Mesendoderm (in vitro differentiated cells): ENCODE results near the gene MKRN1.
A peak's percentile ranks its signal among the peaks of the same experiment; 100 is the strongest.

Experiments used
- DNase-seq: peaks from one replicate; pipeline ENCODE4 v3.0.0; 2013
- H2AK5ac ChIP-seq: 2 replicates; pipeline ENCODE4 v1.6.1; 2013; ENCODE audit warnings: low read length, inconsistent platforms
- H2BK120ac ChIP-seq: 2 replicates; pipeline ENCODE4 v1.6.1; 2013; ENCODE audit warnings: low read depth, mild to moderate bottlenecking, low read length, moderate library complexity, mixed read lengths
- H2BK15ac ChIP-seq: replicated peaks from 2 replicates; pipeline ENCODE4 v1.6.1; 2013; ENCODE audit warnings: low read depth, mild to moderate bottlenecking, moderate library complexity
- H2BK5ac ChIP-seq: 2 replicates; pipeline ENCODE4 v1.6.1; 2013; ENCODE audit warnings: low read length, inconsistent platforms
- H3K18ac ChIP-seq: 2 replicates; pipeline ENCODE4 v1.6.1; 2013; ENCODE audit warnings: mild to moderate bottlenecking, low read length, mixed read lengths
- H3K23ac ChIP-seq: one replicate; pipeline ENCODE4 v1.6.1; 2013; ENCODE audit warnings: low read length
- H3K27ac ChIP-seq: 2 replicates; pipeline ENCODE4 v1.5.1; 2013; ENCODE audit warnings: low read depth, mild to moderate bottlenecking, inconsistent platforms, low read length, moderate library complexity
- H3K27me3 ChIP-seq: 2 replicates; pipeline ENCODE4 v1.6.1; 2013; ENCODE audit warnings: low read length, control low read depth, mild to moderate bottlenecking, inconsistent platforms; ENCODE audit not compliant: insufficient read depth, poor library complexity
- H3K36me3 ChIP-seq: 2 replicates; pipeline ENCODE4 v1.6.1; 2013; ENCODE audit warnings: low read length, inconsistent platforms; ENCODE audit not compliant: control insufficient read depth, insufficient read depth
- H3K4ac ChIP-seq: one replicate; pipeline ENCODE4 v1.6.1; 2013; ENCODE audit warnings: low read depth, mild to moderate bottlenecking, low read length, moderate library complexity
- H3K4me1 ChIP-seq: 2 replicates; pipeline ENCODE4 v1.6.1; 2013; ENCODE audit warnings: low read depth, low read length, inconsistent platforms; ENCODE audit not compliant: control insufficient read depth
- H3K4me2 ChIP-seq: 2 replicates; pipeline ENCODE4 v1.6.1; 2013; ENCODE audit warnings: low read length
- H3K4me3 ChIP-seq: 2 replicates; pipeline ENCODE4 v1.5.1; 2013; ENCODE audit warnings: mild to moderate bottlenecking, low read length
- H3K56ac ChIP-seq: one replicate; pipeline ENCODE4 v1.6.1; 2013; ENCODE audit warnings: low read length
- H3K79me1 ChIP-seq: 2 replicates; pipeline ENCODE4 v1.6.1; 2013; ENCODE audit warnings: low read length, inconsistent platforms
- H3K79me2 ChIP-seq: 2 replicates; pipeline ENCODE4 v1.6.1; 2013; ENCODE audit warnings: mild to moderate bottlenecking, low read length; ENCODE audit not compliant: control insufficient read depth, insufficient read depth
- H3K9ac ChIP-seq: 2 replicates; pipeline ENCODE4 v1.6.1; 2013; ENCODE audit warnings: low read length, inconsistent platforms
- H4K5ac ChIP-seq: one replicate; pipeline ENCODE4 v1.6.1; 2013; ENCODE audit warnings: low read length
- H4K8ac ChIP-seq: one replicate; pipeline ENCODE4 v1.6.1; 2013; ENCODE audit warnings: low read depth, mild to moderate bottlenecking, control low read depth, low read length, moderate library complexity
- WGBS: extraction: QIAGEN DNeasy Blood & Tissue Kit; methylation state at CpG from one replicate; pipeline ENCODE4 v1.1.7; 2013; ENCODE audit warnings: low lambda C conversion rate, missing lambda C conversion rate; ENCODE audit not compliant: insufficient coverage; ENCODE audit errors: extremely low coverage; 5-methylcytosine and 5-hydroxymethylcytosine counted together

The MKRN1 gene

GRCh38 chr7:140446467-140446866 lies 32.8 kb downstream of the MKRN1 start:
- Histone ChIP-seq H3K79me2 (no peaks in the 10 kb centered on the region), H3K9ac (no peak overlapping the region), H2BK5ac (no peak overlapping the region), H3K4me2 (no peak overlapping the region), H3K56ac (peak overlapping the region; percentile 25), H3K18ac (no peak overlapping the region), H3K27me3 (no peaks in the 10 kb centered on the region), H2AK5ac (no peak overlapping the region), H2BK120ac (no peak overlapping the region), H3K27ac (no peak overlapping the region), H3K23ac (no peak overlapping the region), H3K4me1 (no peaks in the 10 kb centered on the region), H3K4ac (no peak overlapping the region), H3K79me1 (no peaks in the 10 kb centered on the region), H4K5ac (no peak overlapping the region), H3K36me3 (no peaks in the 10 kb centered on the region), H4K8ac (no peak overlapping the region), H3K4me3 (no peak overlapping the region), H2BK15ac (no peak overlapping the region)
- no peak for DNase-seq
- no CpG with 5 or more reads among the region's 11 CpGs for WGBS

- H3K9ac ChIP-seq = no peak overlapping the region
- no peak overlapping the region for H3K4me2 ChIP-seq
- H4K8ac ChIP-seq = no peak overlapping the region
- no peaks in the 10 kb centered on the region for H3K79me1 ChIP-seq
- H3K4me3 ChIP-seq = no peak overlapping the region
- H3K18ac ChIP-seq = no peak overlapping the region
- no CpG with 5 or more reads among the region's 2 CpGs for WGBS
- no peak overlapping the region for H2BK5ac ChIP-seq
- no peak overlapping the region for H3K23ac ChIP-seq
- no peak for DNase-seq
- no peaks in the 10 kb centered on the region for H3K79me2 ChIP-seq
- H2BK15ac ChIP-seq = no peak overlapping the region
- H3K4ac ChIP-seq = no peak overlapping the region
- H4K5ac ChIP-seq = no peak overlapping the region
- H3K36me3 ChIP-seq = no peaks in the 10 kb centered on the region
- no peak overlapping the region for H3K27ac ChIP-seq
- no peaks in the 10 kb centered on the region for H3K27me3 ChIP-seq
- H2BK120ac ChIP-seq = no peak overlapping the region
- H3K56ac ChIP-seq = no peak overlapping the region
- H2AK5ac ChIP-seq = no peak overlapping the region
- H3K4me1 ChIP-seq = no peaks in the 10 kb centered on the region
These were observed 37.8 kb downstream of the MKRN1 start for GRCh38 chr7:140441519-140441918.

DNA sequence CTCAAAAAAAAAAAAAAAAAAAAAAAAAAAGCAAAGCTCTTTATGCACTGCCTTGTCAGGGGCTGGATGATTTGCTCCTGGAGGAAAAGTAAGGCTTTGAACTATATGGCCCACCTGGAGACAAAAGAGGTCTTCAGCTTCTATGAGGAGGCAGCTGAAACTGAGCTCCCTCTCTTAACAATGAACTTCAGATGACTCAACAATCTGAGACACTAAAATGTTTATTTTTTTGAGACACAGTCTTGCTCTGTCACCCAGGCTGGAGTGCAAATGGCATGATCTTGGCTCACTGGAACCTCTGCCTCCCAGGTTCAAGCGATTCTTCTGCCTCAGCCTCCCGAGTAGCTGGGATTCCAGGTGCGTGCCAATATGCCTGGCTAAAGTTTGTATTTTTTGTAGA lies 38.7 kb downstream of the MKRN1 start:
- H3K79me2 ChIP-seq = no peaks in the 10 kb centered on the region
- H2BK15ac ChIP-seq = no peak overlapping the region
- no peaks in the 10 kb centered on the region for H3K36me3 ChIP-seq
- H3K4me2 ChIP-seq = no peak overlapping the region
- no peak overlapping the region for H3K9ac ChIP-seq
- H3K27me3 ChIP-seq = no peaks in the 10 kb centered on the region
- no peak overlapping the region for H4K5ac ChIP-seq
- no peak overlapping the region for H2AK5ac ChIP-seq
- no peak overlapping the region for H3K56ac ChIP-seq
- no peak overlapping the region for H2BK5ac ChIP-seq
- no peak overlapping the region for H2BK120ac ChIP-seq
- H3K23ac ChIP-seq = no peak overlapping the region
- H3K4me1 ChIP-seq = no peaks in the 10 kb centered on the region
- WGBS = no CpG with 5 or more reads among the region's 3 CpGs
- H3K18ac ChIP-seq = no peak overlapping the region
- no peak overlapping the region for H3K4ac ChIP-seq
- no peak overlapping the region for H3K4me3 ChIP-seq
- H3K27ac ChIP-seq = no peak overlapping the region
- no peak for DNase-seq
- H3K79me1 ChIP-seq = no peaks in the 10 kb centered on the region
- H4K8ac ChIP-seq = no peak overlapping the region

- H2BK120ac ChIP-seq = no peak overlapping the region
These were observed 39.9 kb downstream of the MKRN1 start for GRCh38 chr7:140439359-140439758.

GRCh38 chr7:140435252-140435895 lies 43.9 kb downstream of the MKRN1 start:
- DNase-seq = no peak
- no peak overlapping the region for H4K5ac ChIP-seq
- H3K56ac ChIP-seq = no peak overlapping the region
- H2AK5ac ChIP-seq = no peak overlapping the region
- no peak overlapping the region for H3K23ac ChIP-seq
- no peaks in the 10 kb centered on the region for H3K4me1 ChIP-seq
- no peak overlapping the region for H2BK15ac ChIP-seq
- no peaks in the 10 kb centered on the region for H3K36me3 ChIP-seq
- H2BK120ac ChIP-seq = no peak overlapping the region
- H3K18ac ChIP-seq = no peak overlapping the region
- no peak overlapping the region for H4K8ac ChIP-seq
- H3K9ac ChIP-seq = no peak overlapping the region
- no CpG with 5 or more reads among the region's 51 CpGs for WGBS
- H3K79me1 ChIP-seq = no peaks in the 10 kb centered on the region
- H3K27ac ChIP-seq = no peak overlapping the region
- no peak overlapping the region for H3K4ac ChIP-seq
- H3K4me3 ChIP-seq = no peak overlapping the region
- H3K27me3 ChIP-seq = no peaks in the 10 kb centered on the region
- H2BK5ac ChIP-seq = no peak overlapping the region
- H3K79me2 ChIP-seq = no peaks in the 10 kb centered on the region
- H3K4me2 ChIP-seq = no peak overlapping the region

More at GRCh38 chr7:140439359-140439758, 39.9 kb downstream of the MKRN1 start:
- no peak overlapping the region for H3K4me2 ChIP-seq
- WGBS = no CpG with 5 or more reads among the region's 3 CpGs
- no peak overlapping the region for H3K27ac ChIP-seq
- no peak overlapping the region for H3K4me3 ChIP-seq
- H3K4ac ChIP-seq = no peak overlapping the region
- no peak overlapping the region for H2BK5ac ChIP-seq
- H3K27me3 ChIP-seq = no peaks in the 10 kb centered on the region
- H4K8ac ChIP-seq = no peak overlapping the region
- no peaks in the 10 kb centered on the region for H3K79me2 ChIP-seq
- DNase-seq = no peak
- no peak overlapping the region for H2BK15ac ChIP-seq
- H3K23ac ChIP-seq = no peak overlapping the region
- no peak overlapping the region for H2AK5ac ChIP-seq
- no peak overlapping the region for H4K5ac ChIP-seq
- H3K9ac ChIP-seq = no peak overlapping the region
- no peak overlapping the region for H3K56ac ChIP-seq
- no peaks in the 10 kb centered on the region for H3K79me1 ChIP-seq
- H3K4me1 ChIP-seq = no peaks in the 10 kb centered on the region
- no peak overlapping the region for H3K18ac ChIP-seq
- no peaks in the 10 kb centered on the region for H3K36me3 ChIP-seq

DNA sequence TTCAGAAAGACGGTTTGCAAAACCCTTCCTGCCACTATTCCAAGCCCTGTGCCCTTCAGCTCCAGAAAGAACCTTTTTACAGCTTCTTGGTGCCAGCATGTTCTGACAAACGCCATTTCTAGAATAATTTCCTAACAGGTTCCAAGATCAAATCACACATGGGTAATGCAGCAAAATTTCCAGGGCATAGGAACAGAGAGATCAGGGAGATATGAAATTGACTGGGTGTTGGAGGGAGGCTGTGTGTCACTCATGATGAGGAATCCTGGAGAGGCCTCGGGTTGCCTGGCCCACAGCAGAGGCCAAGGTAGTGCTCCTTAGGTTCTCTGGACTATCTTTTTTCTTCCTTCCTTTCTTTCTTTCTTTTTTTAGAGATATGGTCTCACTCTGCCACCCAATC lies 45.9 kb downstream of the MKRN1 start:
- Histone ChIP-seq H3K79me1 (no peaks in the 10 kb centered on the region), H3K27ac (no peak overlapping the region)
- no CpG with 5 or more reads among the region's 3 CpGs for WGBS

More for the DNA sequence above, 45.9 kb downstream of the MKRN1 start:
- no peak for DNase-seq
- Histone ChIP-seq H3K36me3 (no peaks in the 10 kb centered on the region), H4K5ac (no peak overlapping the region), H3K4me3 (no peak overlapping the region), H2BK15ac (no peak overlapping the region), H2BK120ac (no peak overlapping the region), H3K9ac (no peak overlapping the region), H3K4ac (no peak overlapping the region), H3K56ac (no peak overlapping the region), H2AK5ac (no peak overlapping the region), H3K79me2 (no peaks in the 10 kb centered on the region), H3K4me1 (no peaks in the 10 kb centered on the region), H4K8ac (no peak overlapping the region), H3K23ac (no peak overlapping the region), H2BK5ac (no peak overlapping the region), H3K4me2 (no peak overlapping the region), H3K18ac (no peak overlapping the region), H3K27me3 (no peaks in the 10 kb centered on the region)
